Astrocyte (in vitro differentiated cells and primary cell): ENCODE data around the gene MYO5A.

ENCODE experiments used
- EZH2 ChIP-seq: IDR thresholded peaks from 2 replicates; pipeline ENCODE4 v1.6.1; 2012; ENCODE audit warnings: mild to moderate bottlenecking, low read length, inconsistent platforms; ENCODE audit not compliant: insufficient read depth
- TF ChIP-seq, protein P1 (sequence below): IDR thresholded peaks from 2 replicates; pipeline ENCODE4 v1.5.1; 2011; ENCODE audit warnings: low read depth, mild to moderate bottlenecking, inconsistent platforms, low read length, moderate library complexity; ENCODE audit not compliant: insufficient read depth

- TF ChIP-seq, protein P1, sequence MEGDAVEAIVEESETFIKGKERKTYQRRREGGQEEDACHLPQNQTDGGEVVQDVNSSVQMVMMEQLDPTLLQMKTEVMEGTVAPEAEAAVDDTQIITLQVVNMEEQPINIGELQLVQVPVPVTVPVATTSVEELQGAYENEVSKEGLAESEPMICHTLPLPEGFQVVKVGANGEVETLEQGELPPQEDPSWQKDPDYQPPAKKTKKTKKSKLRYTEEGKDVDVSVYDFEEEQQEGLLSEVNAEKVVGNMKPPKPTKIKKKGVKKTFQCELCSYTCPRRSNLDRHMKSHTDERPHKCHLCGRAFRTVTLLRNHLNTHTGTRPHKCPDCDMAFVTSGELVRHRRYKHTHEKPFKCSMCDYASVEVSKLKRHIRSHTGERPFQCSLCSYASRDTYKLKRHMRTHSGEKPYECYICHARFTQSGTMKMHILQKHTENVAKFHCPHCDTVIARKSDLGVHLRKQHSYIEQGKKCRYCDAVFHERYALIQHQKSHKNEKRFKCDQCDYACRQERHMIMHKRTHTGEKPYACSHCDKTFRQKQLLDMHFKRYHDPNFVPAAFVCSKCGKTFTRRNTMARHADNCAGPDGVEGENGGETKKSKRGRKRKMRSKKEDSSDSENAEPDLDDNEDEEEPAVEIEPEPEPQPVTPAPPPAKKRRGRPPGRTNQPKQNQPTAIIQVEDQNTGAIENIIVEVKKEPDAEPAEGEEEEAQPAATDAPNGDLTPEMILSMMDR = no peak
- no peak for TF ChIP-seq EZH2
Measured at GRCh38 chr15:52318729-52319500, 209.8 kb downstream of the MYO5A start.
